DOHH2 (cell line): ENCODE measurements around the gene AGK.

Source experiments
- H3F3A ChIP-seq: fragments of 200-600 bp; sonication (generic), shearing (Covaris generic); 2 replicates; pipeline ENCODE4 v1.6.0; 2016; ENCODE audit warnings: antibody characterized with exemption, mild to moderate bottlenecking; ENCODE audit not compliant: control insufficient read depth, insufficient read depth
- H3K27ac ChIP-seq: fragments of 200-600 bp; sonication (generic); 2 replicates; pipeline ENCODE4 v1.5.1; 2014; ENCODE audit warnings: low read depth, mild to moderate bottlenecking, low read length, moderate library complexity
- H3K27me3 ChIP-seq: fragments of 200-600 bp; sonication (generic); 2 replicates; pipeline ENCODE4 v1.6.1; 2014; ENCODE audit warnings: mild to moderate bottlenecking, low read length, mixed read lengths; ENCODE audit not compliant: control insufficient read depth
- H3K36me3 ChIP-seq: fragments of 200-600 bp; sonication (generic); 2 replicates; pipeline ENCODE4 v1.6.1; 2014; ENCODE audit warnings: mild to moderate bottlenecking, low read length, moderate library complexity, mixed read lengths; ENCODE audit not compliant: control insufficient read depth
- H3K4me1 ChIP-seq: fragments of 200-600 bp; sonication (generic); 2 replicates; pipeline ENCODE4 v1.6.1; 2014; ENCODE audit warnings: mild to moderate bottlenecking, low read length, mixed read lengths; ENCODE audit not compliant: control insufficient read depth
- H3K4me2 ChIP-seq: fragments of 200-600 bp; sonication (generic); 2 replicates; pipeline ENCODE4 v1.6.0; 2014; ENCODE audit warnings: mild to moderate bottlenecking, low read length, moderate library complexity
- H3K4me3 ChIP-seq: fragments of 200-600 bp; sonication (generic); 2 replicates; pipeline ENCODE4 v1.5.1; 2014; ENCODE audit warnings: mild to moderate bottlenecking, low read length, mixed read lengths
- H3K79me2 ChIP-seq: fragments of 200-600 bp; sonication (generic); 2 replicates; pipeline ENCODE4 v1.6.1; 2014; ENCODE audit warnings: mild to moderate bottlenecking, low read length, mixed read lengths; ENCODE audit not compliant: control insufficient read depth
- H3K9me2 ChIP-seq: fragments of 200-600 bp; sonication (generic); replicated peaks from 2 replicates; pipeline ENCODE4 v1.6.1; 2014; ENCODE audit warnings: mild to moderate bottlenecking, low read length, mixed read lengths; ENCODE audit not compliant: control insufficient read depth
- H3K9me3 ChIP-seq: fragments of 200-600 bp; sonication (generic); 2 replicates; pipeline ENCODE4 v1.6.1; 2014; ENCODE audit warnings: antibody characterized with exemption, low read length, mixed read lengths; ENCODE audit not compliant: control insufficient read depth, insufficient read depth
- H4K20me1 ChIP-seq: fragments of 200-600 bp; sonication (generic); 2 replicates; pipeline ENCODE4 v1.6.0; 2014; ENCODE audit warnings: low read depth, mild to moderate bottlenecking, antibody characterized with exemption, low read length, moderate library complexity; ENCODE audit not compliant: control insufficient read depth, insufficient read depth
- CTCF ChIP-seq: fragments of 200-600 bp; sonication (generic); IDR thresholded peaks from one replicate; pipeline ENCODE4 v1.5.1; 2014; ENCODE audit warnings: antibody characterized with exemption, mild to moderate bottlenecking, low read depth, low read length; ENCODE audit not compliant: poor library complexity, severe bottlenecking
- EZH2phosphoT487 ChIP-seq: fragments of 200-600 bp; sonication (generic); IDR thresholded peaks from 2 replicates; pipeline ENCODE4 v1.6.1; 2017; ENCODE audit warnings: borderline replicate concordance, mild to moderate bottlenecking, antibody characterized with exemption, low read length, moderate library complexity, mixed read lengths

Gene AGK

GRCh38 chr7:141702047-141702567, 150.9 kb downstream of the AGK start, which contains the start of gene DENND11:
Gene DENND11 (minus strand): TSS chr7:141702166. CDS start chr7:141702153, 13 bp downstream.
- Histone ChIP-seq H3K27me3 (peaks cover 57% of the 10 kb centered on the region), H3K9me3 (no peaks in the 10 kb centered on the region), H3K36me3 (no peaks in the 10 kb centered on the region), H3K79me2 (no peaks in the 10 kb centered on the region), H3K9me2 (no peaks in the 10 kb centered on the region), H3K27ac (no peak within 1 kb of the TSS), H3K4me3 (peak within 1 kb of the TSS; percentile 75), H3K4me2 (peak within 1 kb of the TSS; percentile 78), H3F3A (peaks cover 4% of the 10 kb centered on the region; the same call in 1 of the 2 replicates), H4K20me1 (no peaks in the 10 kb centered on the region), H3K4me1 (peaks cover 35% of the 10 kb centered on the region)
- TF ChIP-seq CTCF, result no peak
- no peak; the same call in 1 of the 2 replicates for TF ChIP-seq EZH2phosphoT487

- Histone ChIP-seq H3K79me2 (no peaks in the 10 kb centered on the region), H3K9me2 (no peaks in the 10 kb centered on the region), H3F3A (peaks cover 4% of the 10 kb centered on the region; the same call in 1 of the 2 replicates), H3K27me3 (peaks cover 61% of the 10 kb centered on the region), H4K20me1 (no peaks in the 10 kb centered on the region), H3K4me3 (no peak overlapping the region), H3K4me2 (peak overlapping the region; percentile 78), H3K9me3 (no peaks in the 10 kb centered on the region), H3K36me3 (no peaks in the 10 kb centered on the region), H3K4me1 (peaks cover 35% of the 10 kb centered on the region), H3K27ac (no peak overlapping the region)
- TF ChIP-seq CTCF (no peak), EZH2phosphoT487 (no peak)
These were observed 151.7 kb downstream of the AGK start for GRCh38 chr7:141702892-141703291.

- H3K79me2 ChIP-seq, result no peaks in the 10 kb centered on the region
- peaks cover 4% of the 10 kb centered on the region; the same call in 1 of the 2 replicates for H3F3A ChIP-seq
- H3K4me2 ChIP-seq, result no peak overlapping the region
- no peaks in the 10 kb centered on the region for H3K9me3 ChIP-seq
- H3K27ac ChIP-seq, result no peak overlapping the region
- no peak overlapping the region for H3K4me3 ChIP-seq
- TF ChIP-seq CTCF (no peak), EZH2phosphoT487 (no peak)
- no peaks in the 10 kb centered on the region for H3K36me3 ChIP-seq
- H3K9me2 ChIP-seq, result no peaks in the 10 kb centered on the region
- peaks cover 25% of the 10 kb centered on the region for H3K4me1 ChIP-seq
- peaks cover 55% of the 10 kb centered on the region for H3K27me3 ChIP-seq
- H4K20me1 ChIP-seq, result no peaks in the 10 kb centered on the region
These were observed 152.9 kb downstream of the AGK start for GRCh38 chr7:141704112-141704511.
